ENCODE data around the gene TNFRSF1B.

Gene TNFRSF1B

DNA sequence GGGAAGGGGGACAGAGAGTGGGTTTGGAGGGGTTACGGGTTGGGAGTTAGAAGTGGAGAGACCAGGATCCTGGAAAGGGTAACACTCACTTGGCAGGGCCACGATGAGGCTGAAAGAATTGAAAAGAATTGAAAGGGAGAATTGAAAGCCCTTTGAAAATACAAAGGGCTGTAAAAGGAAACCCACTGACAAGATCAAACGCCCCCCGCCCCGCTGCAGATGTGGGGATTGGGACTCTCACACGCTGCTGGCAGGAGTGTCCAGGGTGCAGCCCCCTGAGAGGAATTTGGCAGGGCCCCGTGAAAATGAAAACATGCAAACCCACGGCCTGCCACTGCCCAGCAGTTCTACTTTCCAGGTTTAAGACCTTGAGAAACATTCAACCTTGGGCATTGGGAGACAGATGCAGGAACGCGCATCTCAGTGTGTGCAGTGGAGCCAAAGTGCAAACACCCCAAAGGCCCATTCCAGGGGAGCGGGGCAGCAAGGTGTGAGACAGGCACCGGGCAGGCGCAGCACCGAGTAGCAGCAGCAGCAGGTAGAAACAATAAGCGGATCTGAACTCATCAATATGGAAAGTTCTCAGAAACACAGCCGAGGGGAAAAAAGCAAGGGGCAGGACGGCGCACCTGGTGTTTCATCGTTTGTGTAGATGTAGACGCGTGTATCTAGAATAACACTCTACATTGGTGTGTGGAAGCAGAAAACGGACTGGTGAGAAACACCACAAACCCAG, 8.3 kb upstream of the TNFRSF1B start:
- Histone ChIP-seq H3K4me3 (ENCODE audit: insufficient read depth, low read depth, low read length, poor library complexity, severe bottlenecking) (peak overlapping the region; percentile 46), H3K27ac (ENCODE audit: insufficient read depth, low read length, poor library complexity, severe bottlenecking) (peak overlapping the region; percentile 73), H3K9me3 (ENCODE audit: control insufficient read depth, low read length) (no peaks in the 10 kb centered on the region), H3K4me1 (ENCODE audit: control insufficient read depth, insufficient read depth, low read length, poor library complexity, severe bottlenecking) (peaks cover 73% of the 10 kb centered on the region), H3K36me3 (ENCODE audit: control insufficient read depth, insufficient read depth, low read length) (no peaks in the 10 kb centered on the region), H3K27me3 (replicated peaks; ENCODE audit: control insufficient read depth, insufficient read depth, low read length, poor library complexity, severe bottlenecking) (no peaks in the 10 kb centered on the region)
- DNase-seq, result no peak

DNA sequence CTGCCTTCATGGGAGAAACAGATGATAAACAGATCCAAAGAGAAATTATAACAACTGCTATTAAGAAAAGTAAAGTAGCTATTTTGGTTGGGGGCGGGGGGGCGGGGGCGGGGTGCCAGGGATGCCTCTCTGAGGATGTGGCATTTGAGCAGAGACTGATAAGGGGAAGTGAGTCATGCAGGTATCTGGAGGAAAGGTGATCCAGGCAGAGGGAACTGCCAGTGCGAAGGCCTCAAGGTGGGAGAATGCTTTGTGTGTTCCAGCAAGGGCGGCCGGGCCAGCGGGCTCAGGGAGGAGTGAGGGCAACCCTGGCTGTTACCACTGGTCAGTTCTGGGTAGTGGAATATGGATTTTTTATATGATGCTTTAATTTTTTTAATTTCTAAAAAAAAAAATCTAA, 7.0 kb upstream of the TNFRSF1B start:
- peak overlapping the region; percentile 44 for H3K27ac ChIP-seq (ENCODE audit: insufficient read depth, low read length, poor library complexity, severe bottlenecking)

DNA sequence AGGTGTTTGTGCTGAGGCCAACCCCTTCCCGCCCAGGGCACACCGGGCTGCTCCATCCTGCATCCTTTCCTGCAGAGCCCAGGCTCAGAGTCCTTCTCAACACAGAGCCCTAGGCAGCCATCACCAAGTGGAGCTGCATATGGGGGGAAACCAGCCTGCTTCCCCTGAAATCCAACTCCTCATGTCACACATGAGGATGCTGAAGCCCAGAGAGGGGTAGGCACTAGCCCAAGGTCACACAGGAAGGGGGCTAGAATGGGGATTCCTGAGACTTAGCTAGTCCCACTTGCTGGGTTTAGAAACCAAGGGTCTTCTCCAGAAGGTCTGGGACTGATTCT, 5.5 kb upstream of the TNFRSF1B start:
- H3K4me1 ChIP-seq (ENCODE audit: control insufficient read depth, insufficient read depth, low read length, poor library complexity, severe bottlenecking), result peaks cover 65% of the 10 kb centered on the region
- H3K9me3 ChIP-seq (ENCODE audit: control insufficient read depth, low read length), result no peaks in the 10 kb centered on the region
- DNase-seq, result no peak
- H3K27ac ChIP-seq (ENCODE audit: insufficient read depth, low read length, poor library complexity, severe bottlenecking), result peak overlapping the region; percentile 67
- H3K36me3 ChIP-seq (ENCODE audit: control insufficient read depth, insufficient read depth, low read length), result no peaks in the 10 kb centered on the region
- H3K4me3 ChIP-seq (ENCODE audit: insufficient read depth, low read depth, low read length, poor library complexity, severe bottlenecking), result no peak overlapping the region
- no peaks in the 10 kb centered on the region for H3K27me3 ChIP-seq (replicated peaks; ENCODE audit: control insufficient read depth, insufficient read depth, low read length, poor library complexity, severe bottlenecking)

More for the DNA sequence above, 7.0 kb upstream of the TNFRSF1B start:
- H3K4me1 ChIP-seq (ENCODE audit: control insufficient read depth, insufficient read depth, low read length, poor library complexity, severe bottlenecking), result peaks cover 73% of the 10 kb centered on the region
- no peak overlapping the region for H3K4me3 ChIP-seq (ENCODE audit: insufficient read depth, low read depth, low read length, poor library complexity, severe bottlenecking)
- H3K27me3 ChIP-seq (replicated peaks; ENCODE audit: control insufficient read depth, insufficient read depth, low read length, poor library complexity, severe bottlenecking), result no peaks in the 10 kb centered on the region
- peak; percentile 46 to 58 (median 46) for DNase-seq
- H3K9me3 ChIP-seq (ENCODE audit: control insufficient read depth, low read length), result no peaks in the 10 kb centered on the region
- H3K36me3 ChIP-seq (ENCODE audit: control insufficient read depth, insufficient read depth, low read length), result no peaks in the 10 kb centered on the region

DNA sequence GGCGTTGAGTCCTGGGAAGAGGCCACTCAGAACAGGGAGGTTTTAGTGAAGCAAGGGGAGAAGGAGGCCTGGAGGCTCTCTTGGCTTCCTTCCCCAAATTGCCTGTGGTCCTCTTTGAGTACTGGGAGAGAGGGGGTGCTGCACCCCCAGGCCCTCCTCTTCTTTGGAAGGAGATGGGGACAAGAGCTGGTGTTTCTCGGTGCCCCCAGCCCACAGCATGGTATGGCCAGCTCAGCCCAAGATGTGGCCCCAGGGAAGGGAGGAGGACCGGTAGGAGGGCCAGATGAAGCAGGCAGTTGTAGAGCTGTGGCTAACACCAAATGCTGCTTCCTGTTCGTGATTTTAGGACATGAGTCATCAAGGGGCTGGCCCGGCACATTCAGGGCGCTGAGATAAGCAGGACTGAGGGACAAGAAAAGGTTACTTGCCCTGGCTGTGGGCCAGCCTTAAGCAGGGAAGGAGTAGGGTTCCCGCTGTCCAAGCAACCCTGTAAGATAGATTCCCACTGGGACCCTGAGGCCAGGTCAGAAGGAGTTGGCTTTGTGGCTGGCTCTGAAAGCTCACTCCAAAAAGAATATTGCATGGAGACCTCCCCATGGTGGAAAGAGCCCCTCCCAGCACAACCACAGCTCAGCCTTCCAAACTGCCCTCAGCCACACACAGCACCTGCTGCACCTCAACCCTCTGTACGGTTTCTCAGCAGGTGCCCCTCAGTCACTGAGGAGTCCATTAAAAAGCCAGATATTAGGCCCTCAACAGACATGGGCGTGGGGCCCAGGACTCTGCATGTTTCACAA, 4.9 kb upstream of the TNFRSF1B start:
- no peaks in the 10 kb centered on the region for H3K9me3 ChIP-seq (ENCODE audit: control insufficient read depth, low read length)
- peaks cover 67% of the 10 kb centered on the region for H3K4me1 ChIP-seq (ENCODE audit: control insufficient read depth, insufficient read depth, low read length, poor library complexity, severe bottlenecking)
- H3K4me3 ChIP-seq (ENCODE audit: insufficient read depth, low read depth, low read length, poor library complexity, severe bottlenecking), result no peak overlapping the region
- peak; percentile 71 to 75 (median 71) for DNase-seq
- H3K27ac ChIP-seq (ENCODE audit: insufficient read depth, low read length, poor library complexity, severe bottlenecking), result peak overlapping the region; percentile 67
- no peaks in the 10 kb centered on the region for H3K27me3 ChIP-seq (replicated peaks; ENCODE audit: control insufficient read depth, insufficient read depth, low read length, poor library complexity, severe bottlenecking)
- H3K36me3 ChIP-seq (ENCODE audit: control insufficient read depth, insufficient read depth, low read length), result no peaks in the 10 kb centered on the region

DNA sequence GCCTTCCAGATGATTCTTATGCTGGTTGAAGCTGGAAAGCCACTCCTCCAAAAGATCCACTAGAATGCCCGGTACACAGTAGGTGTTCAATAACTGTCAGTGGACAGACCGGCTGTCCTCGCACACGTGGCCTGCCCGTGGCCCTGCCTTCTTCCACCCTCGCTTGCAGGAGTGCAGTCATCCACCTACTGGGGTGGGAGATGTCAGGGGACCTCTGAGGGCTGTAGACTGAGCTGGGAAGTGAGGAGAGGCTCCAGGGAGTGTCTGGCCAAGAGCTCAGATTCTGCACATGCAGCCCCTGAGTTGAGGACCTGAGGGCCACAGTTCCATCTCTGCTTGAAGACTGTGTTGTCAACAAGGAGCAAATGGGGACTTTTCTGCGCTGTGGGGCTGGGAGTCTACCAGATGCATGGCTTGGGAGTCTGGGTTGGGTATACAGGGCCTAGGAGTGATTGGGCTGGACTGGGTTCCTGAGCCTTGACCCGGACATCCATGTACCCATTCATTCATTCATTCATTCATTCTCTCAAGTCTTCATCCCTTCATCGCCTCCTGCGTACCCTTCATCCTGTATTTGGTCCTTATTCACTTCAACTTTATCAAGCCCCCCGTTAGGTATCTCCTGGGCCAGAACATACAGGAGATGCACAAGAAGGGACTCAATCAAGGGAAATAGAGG, 4.2 kb upstream of the TNFRSF1B start:
- Histone ChIP-seq H3K36me3 (ENCODE audit: control insufficient read depth, insufficient read depth, low read length) (no peaks in the 10 kb centered on the region), H3K27ac (ENCODE audit: insufficient read depth, low read length, poor library complexity, severe bottlenecking) (peak overlapping the region; percentile 67), H3K27me3 (replicated peaks; ENCODE audit: control insufficient read depth, insufficient read depth, low read length, poor library complexity, severe bottlenecking) (no peaks in the 10 kb centered on the region), H3K4me3 (ENCODE audit: insufficient read depth, low read depth, low read length, poor library complexity, severe bottlenecking) (no peak overlapping the region), H3K9me3 (ENCODE audit: control insufficient read depth, low read length) (no peaks in the 10 kb centered on the region), H3K4me1 (ENCODE audit: control insufficient read depth, insufficient read depth, low read length, poor library complexity, severe bottlenecking) (peaks cover 60% of the 10 kb centered on the region)
- DNase-seq, result no peak

- no peak overlapping the region for H3K4me3 ChIP-seq (ENCODE audit: insufficient read depth, low read depth, low read length, poor library complexity, severe bottlenecking)
- no peaks in the 10 kb centered on the region for H3K9me3 ChIP-seq (ENCODE audit: control insufficient read depth, low read length)
- peaks cover 56% of the 10 kb centered on the region for H3K4me1 ChIP-seq (ENCODE audit: control insufficient read depth, insufficient read depth, low read length, poor library complexity, severe bottlenecking)
- H3K36me3 ChIP-seq (ENCODE audit: control insufficient read depth, insufficient read depth, low read length), result no peaks in the 10 kb centered on the region
- no peak for DNase-seq
- H3K27ac ChIP-seq (ENCODE audit: insufficient read depth, low read length, poor library complexity, severe bottlenecking), result peak overlapping the region; percentile 67
- no peaks in the 10 kb centered on the region for H3K27me3 ChIP-seq (replicated peaks; ENCODE audit: control insufficient read depth, insufficient read depth, low read length, poor library complexity, severe bottlenecking)
These were observed 3.6 kb upstream of the TNFRSF1B start for GRCh38 chr1:12163210-12163609.

DNA sequence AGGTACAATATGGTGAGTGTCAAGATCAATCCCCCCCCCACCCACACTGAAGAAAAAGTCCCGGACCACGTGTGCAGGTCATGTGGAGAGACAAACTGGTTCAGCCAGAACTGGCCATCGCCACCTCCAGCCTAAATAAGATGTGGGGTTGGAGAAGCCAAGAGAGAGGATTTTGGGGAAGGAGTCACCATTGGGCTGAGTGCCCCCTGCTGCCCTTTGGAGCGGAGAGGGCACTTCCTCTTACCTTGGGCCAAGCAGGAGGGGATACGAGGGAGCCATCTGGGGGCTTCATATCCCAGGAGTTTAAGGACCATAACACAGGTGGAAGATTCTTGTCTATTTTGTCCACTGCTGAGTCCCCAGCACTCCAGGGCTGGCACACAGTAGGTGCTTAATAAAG, 2.6 kb upstream of the TNFRSF1B start:
- Histone ChIP-seq H3K9me3 (ENCODE audit: control insufficient read depth, low read length) (no peaks in the 10 kb centered on the region), H3K4me1 (ENCODE audit: control insufficient read depth, insufficient read depth, low read length, poor library complexity, severe bottlenecking) (peaks cover 55% of the 10 kb centered on the region), H3K4me3 (ENCODE audit: insufficient read depth, low read depth, low read length, poor library complexity, severe bottlenecking) (no peak overlapping the region), H3K27ac (ENCODE audit: insufficient read depth, low read length, poor library complexity, severe bottlenecking) (no peak overlapping the region), H3K36me3 (ENCODE audit: control insufficient read depth, insufficient read depth, low read length) (no peaks in the 10 kb centered on the region), H3K27me3 (replicated peaks; ENCODE audit: control insufficient read depth, insufficient read depth, low read length, poor library complexity, severe bottlenecking) (no peaks in the 10 kb centered on the region)
- no peak for DNase-seq

DNA sequence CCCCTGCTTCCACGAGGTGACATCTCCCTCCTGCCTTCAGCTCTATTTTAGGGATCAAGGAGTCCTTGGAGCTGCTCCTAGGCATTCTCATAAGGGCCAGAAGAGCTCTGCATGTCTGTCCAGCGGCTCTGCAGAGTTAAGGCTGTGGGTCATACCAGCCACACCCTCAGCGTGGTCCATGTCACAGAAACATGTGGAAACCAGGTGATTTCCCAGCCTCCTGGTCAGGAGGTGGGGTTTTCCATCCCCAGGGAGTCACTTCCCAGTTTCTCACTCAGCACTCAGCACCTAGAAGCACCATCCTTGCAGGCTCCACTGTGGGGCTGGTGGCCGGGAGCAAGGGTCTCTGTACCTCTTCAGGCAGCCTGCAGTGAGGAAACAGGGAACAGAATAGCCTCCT, 1.4 kb upstream of the TNFRSF1B start:
- Histone ChIP-seq H3K27me3 (replicated peaks; ENCODE audit: control insufficient read depth, insufficient read depth, low read length, poor library complexity, severe bottlenecking) (no peaks in the 10 kb centered on the region), H3K4me1 (ENCODE audit: control insufficient read depth, insufficient read depth, low read length, poor library complexity, severe bottlenecking) (peaks cover 59% of the 10 kb centered on the region), H3K36me3 (ENCODE audit: control insufficient read depth, insufficient read depth, low read length) (no peaks in the 10 kb centered on the region), H3K27ac (ENCODE audit: insufficient read depth, low read length, poor library complexity, severe bottlenecking) (no peak overlapping the region), H3K4me3 (ENCODE audit: insufficient read depth, low read depth, low read length, poor library complexity, severe bottlenecking) (no peak overlapping the region), H3K9me3 (ENCODE audit: control insufficient read depth, low read length) (no peaks in the 10 kb centered on the region)
- DNase-seq, result no peak

DNA sequence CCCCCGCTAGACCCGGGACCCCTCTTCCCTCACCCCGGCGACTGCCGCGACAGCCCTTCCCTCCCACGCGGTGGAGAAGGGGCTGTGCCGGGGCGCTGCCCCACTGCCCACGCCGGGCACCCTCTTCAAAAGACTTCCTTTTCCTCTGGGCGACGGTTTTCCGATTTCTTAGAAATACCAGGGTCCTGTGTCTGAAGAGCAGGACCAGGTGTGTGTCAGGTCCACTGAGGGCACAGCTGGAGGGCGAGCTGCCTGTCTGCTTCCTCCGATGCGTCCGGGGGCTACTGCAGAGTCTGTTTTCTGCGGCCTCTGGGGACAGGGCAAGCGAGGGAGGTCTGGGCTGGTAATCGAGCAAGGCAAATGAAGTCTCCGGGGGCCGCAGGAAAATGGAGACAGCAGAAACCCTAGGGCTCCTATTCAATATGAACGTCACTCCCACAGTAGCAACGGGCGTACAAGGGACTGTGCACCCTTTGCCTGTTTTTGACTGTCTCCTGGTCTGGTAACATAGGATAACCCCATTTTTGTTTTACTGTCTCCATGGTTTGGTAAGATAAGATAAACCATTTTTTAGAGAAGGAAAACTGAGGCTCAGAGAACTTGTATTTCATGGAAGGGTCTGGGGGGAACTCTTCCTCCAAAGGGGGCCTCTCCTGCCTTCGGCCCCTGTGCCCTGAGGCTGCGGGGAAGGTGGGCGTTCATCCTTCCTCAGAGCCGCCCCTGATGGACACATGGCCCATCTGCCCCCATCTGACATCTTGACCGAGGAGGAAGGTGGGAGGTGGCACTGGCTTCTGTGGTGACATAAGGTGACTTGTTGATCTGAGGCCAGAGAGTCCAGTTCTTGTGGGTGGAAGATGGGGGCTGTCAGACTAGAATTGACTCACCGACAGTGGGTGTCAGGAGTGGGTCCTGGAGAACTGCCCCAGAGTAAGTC, 970 bp downstream of the TNFRSF1B start:
- no peaks in the 10 kb centered on the region for H3K36me3 ChIP-seq (ENCODE audit: control insufficient read depth, insufficient read depth, low read length)
- no peaks in the 10 kb centered on the region for H3K9me3 ChIP-seq (ENCODE audit: control insufficient read depth, low read length)
- peak overlapping the region; percentile 88 for H3K27ac ChIP-seq (ENCODE audit: insufficient read depth, low read length, poor library complexity, severe bottlenecking)
- no peak for DNase-seq
- no peaks in the 10 kb centered on the region for H3K27me3 ChIP-seq (replicated peaks; ENCODE audit: control insufficient read depth, insufficient read depth, low read length, poor library complexity, severe bottlenecking)
- H3K4me3 ChIP-seq (ENCODE audit: insufficient read depth, low read depth, low read length, poor library complexity, severe bottlenecking), result peak overlapping the region; percentile 86
- H3K4me1 ChIP-seq (ENCODE audit: control insufficient read depth, insufficient read depth, low read length, poor library complexity, severe bottlenecking), result peaks cover 53% of the 10 kb centered on the region

Data from effector memory CD4-positive, alpha-beta T cell (primary cell).